Smooth muscle cell of the umbilical artery (primary cell): ENCODE results near the gene TRAPPC3. TPM values are rescaled to one million over a fixed set of nuclear protein-coding genes. Genes with fewer than 3 reads are reported as not detected.

ENCODE experiments used
- total RNA-seq: library from RNA; depleted of rRNA; stranded (reverse); fragments of >200 nt; gene quantifications from 2 replicates; pipeline ENCODE4 v1.2.3, GENCODE V29; 2014

The TRAPPC3 gene
- total RNA-seq: 80.3 and 119 TPM in 2 replicates

DNA sequence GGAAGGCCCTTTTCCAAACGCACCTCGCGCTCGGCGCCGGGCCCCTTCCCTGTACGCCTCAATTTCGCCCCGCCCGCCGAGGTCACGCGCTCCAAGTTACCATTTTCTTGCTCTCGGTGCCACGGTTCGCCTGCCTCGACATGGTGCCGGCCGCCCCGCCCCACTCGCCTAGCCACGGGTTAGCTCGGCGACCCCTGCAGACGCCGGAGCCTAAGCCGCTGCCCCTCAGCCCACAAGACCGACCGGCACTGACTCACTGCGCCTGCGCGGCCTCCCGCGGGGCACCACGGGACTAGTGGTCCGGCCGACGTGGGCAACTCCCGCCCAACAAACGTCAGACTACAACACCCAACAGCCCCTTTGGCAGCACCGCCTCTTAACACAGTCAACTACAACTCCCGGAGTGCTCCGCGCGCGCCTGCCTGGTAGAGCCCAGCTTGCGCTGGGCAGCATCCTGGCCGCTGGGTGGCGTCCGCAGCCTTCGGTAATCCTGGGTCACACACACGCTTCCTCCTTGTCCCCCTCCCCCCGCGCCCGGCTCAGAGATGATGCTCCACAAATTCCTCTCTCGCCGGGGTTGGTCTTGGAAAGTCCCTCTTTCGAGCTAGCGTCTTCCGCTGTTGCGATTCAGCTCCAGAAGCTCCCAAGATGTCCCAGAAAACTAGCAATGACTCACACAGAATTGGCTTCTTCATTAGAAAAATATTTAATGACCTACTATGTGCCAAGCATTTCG lies at the start of gene TRAPPC3:
Gene TRAPPC3 (minus strand): TSS at position 250 of the 736 bp plus-strand sequence. CDS start 108 bp downstream, at position 142.

DNA sequence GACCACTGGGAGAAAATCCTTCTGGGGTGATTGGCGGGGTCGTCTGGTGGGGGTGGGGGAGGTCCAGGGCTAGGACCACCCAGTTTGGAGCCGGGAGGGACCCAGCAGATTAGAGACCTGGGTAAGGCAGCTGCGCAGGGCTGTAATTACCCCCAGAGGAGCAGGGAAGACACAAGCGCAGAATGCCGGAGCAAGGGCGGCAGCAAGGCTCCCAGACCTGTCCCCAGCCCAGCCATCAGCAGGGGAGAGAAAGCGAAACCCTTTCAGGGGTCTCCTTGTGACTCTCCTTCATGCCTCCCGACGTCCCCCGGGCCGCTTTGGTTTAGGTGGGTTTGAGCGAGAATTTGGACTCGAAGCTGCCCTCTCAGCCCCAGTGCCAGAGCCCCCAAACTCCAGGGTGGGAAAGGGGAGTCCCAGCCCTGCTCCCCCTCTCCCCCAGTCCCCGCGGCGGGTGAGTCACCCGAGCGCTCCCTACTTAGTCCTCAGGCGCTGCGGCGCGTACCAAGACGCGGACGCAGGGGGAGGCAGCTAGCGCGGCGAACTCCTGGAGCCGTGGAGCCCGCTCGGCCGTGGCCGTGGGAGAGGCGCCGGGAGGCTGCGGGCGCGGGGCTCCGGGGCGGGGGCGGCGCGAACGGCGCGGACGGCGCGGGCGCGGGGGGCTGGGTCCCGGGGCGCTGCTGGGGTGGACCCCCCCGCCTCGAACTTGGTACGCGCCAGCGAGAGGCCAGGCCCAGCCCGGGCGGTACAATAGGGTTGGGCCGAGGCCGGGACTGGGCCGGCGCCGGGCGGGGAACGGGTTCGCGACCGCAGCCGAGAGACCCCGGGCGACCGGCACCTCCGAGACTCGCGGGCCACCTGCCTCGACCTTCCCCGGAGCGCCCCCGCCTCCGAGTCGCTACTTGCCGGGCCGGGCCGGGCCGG lies 6.4 kb upstream of the TRAPPC3 start, which contains the start of gene MAP7D1:
Gene MAP7D1 (plus strand): TSS at position 753 of the 921 bp plus-strand sequence. CDS start 258 bp downstream, outside the sequence.

DNA sequence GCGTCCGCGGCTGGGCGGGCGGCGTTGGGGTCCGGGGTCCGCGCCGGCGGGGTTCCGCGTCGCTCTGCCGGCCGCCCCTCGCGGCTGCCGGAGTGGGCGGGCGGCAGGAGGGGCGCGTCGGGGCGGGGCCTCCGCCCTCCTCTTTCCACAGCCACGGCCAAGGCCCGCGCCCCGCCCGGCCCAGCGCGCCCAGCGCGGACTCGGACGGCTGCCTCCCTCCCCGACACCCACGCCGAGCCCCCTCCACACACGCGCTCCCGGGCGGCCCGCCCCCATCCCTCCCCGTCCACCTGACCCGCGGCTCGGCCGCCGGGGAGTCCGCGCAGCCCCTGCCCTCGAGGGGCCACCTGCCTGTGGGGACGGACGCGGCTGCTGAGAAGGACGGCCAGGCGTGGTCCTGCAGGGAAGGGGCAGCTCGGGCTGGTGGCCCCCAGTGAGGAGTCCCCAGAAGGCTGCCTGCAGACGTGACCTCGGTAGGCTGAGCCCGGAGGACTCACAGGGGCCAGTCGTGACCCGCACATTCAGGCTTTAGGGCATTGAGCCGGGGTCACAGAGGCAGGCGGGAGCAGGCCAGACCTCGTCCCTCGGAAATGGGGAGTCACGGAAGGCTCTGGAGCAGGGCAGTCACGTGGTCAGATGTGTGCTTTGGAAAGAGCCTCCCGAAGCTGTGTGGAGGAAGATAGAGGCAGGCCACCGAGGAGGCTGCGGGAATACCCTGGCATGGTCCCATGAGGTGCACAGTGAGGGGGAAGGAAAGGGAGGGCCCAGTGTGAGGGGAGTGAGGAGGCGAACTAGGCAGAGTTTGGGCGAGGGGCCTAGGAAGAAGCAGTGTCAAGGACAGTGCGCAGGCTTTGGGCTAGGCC lies 23.9 kb downstream of the TRAPPC3 start, which contains the start of gene COL8A2:
Gene COL8A2 (minus strand): TSS at position 94 of the 863 bp plus-strand sequence. CDS start 24,980 bp downstream, outside the sequence.

DNA sequence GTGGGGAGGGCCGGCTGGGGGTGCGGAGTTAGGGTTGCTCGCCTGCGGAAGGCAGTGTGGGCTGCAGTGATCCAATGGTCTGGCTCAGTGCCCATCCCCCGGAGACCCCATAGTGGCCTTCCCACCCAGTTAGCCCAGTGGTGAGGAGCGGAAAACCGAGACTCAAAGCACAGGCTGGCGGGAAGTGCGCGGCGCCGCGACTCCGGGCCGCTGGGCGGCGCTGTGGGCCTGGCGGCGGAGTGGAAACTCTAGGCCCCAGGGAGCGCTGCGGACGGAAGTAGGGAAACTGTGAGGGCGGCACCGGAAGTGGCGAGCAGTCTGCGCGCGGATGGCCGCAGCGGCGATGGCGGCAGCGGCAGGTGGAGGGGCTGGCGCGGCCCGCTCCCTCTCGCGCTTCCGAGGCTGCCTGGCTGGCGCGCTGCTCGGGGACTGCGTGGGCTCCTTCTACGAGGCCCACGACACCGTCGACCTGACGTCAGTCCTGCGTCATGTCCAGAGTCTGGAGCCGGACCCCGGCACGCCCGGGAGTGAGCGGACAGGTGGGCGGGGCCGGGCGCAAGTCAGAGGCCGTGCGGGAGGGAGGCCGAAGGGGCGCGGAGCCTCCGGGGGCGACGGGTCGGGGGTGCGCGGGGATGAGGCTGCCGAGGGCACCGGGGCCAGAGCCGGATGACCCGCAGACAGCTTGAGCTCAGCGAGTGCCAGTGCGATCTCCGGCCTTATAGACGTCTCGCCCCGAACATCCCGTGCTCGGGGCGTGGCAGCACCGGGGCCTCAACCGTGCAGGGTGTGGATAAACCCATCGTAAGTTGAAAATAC lies 60.5 kb downstream of the TRAPPC3 start, which contains the start of gene ADPRS:
Gene ADPRS (plus strand): TSS at position 316 of the 816 bp plus-strand sequence. CDS start 13 bp downstream, at position 329.

Other genes starting within 250 kb of the TRAPPC3 start
- gene AGO3, start 218.4 kb downstream of the TRAPPC3 start, total RNA-seq: 16.6 and 29.0 TPM in 2 replicates
- not detected in 2 replicates for gene TEKT2, start 65.4 kb downstream of the TRAPPC3 start, total RNA-seq
- gene ADPRS, start 60.6 kb downstream of the TRAPPC3 start, total RNA-seq: 34.6 and 36.2 TPM in 2 replicates
- gene COL8A2, start 24.3 kb downstream of the TRAPPC3 start, total RNA-seq: 9.2 and 19.6 TPM in 2 replicates
- gene MAP7D1, start 6.7 kb upstream of the TRAPPC3 start, total RNA-seq: 66.8 and 120 TPM in 2 replicates
- gene THRAP3, start 75.0 kb upstream of the TRAPPC3 start, total RNA-seq: 66.8 and 104 TPM in 2 replicates
- gene SH3D21, start 156.9 kb upstream of the TRAPPC3 start, total RNA-seq: 6.5 and 10.5 TPM in 2 replicates
- 84.0 and 161 TPM in 2 replicates for gene EVA1B, start 174.2 kb upstream of the TRAPPC3 start, total RNA-seq
- 13.1 and 35.9 TPM in 2 replicates for gene STK40, start 236.4 kb upstream of the TRAPPC3 start, total RNA-seq
- 8.9 and 9.7 TPM in 2 replicates for gene LSM10, start 248.4 kb upstream of the TRAPPC3 start, total RNA-seq